ENCODE data around the gene BAZ2A.

DNA sequence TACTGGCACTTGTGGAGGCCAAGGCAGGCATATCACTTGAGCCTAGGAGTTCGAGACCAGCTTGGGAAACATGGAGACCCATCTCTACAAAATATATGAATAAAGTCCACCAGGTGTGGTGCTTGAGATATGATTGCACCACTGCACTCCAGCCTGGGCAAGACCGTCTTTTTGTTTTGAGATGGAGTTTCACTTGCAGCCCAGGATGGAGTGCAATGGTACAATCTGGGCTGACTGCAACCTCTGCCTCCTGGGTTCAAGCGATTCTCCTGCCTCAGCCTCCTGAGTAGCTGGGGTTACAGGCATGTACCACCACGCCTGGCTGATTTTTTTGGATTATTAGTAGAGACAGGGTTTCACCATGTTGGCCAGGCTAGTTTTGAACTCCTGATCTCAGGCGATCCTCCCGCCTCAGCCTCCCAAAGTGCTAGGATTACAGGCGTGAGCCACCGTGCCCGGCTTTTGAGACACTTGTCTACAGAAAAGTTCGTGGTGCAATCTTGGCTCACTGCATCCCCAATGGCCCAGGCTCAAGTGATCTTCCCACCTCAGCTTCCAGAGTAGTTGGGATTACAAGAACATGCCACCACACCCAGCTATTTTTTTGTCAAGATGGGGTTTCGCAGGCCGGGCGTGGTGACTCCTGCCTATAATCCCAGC, 32.0 kb upstream of the BAZ2A start:
- TF ChIP-seq POLR2AphosphoS5 (IDR thresholded peaks at IDR 0.05; ENCODE audit: low read depth, low read length) (peak; percentile 72; the same call in 1 of the 2 replicates), POLR2A (IDR thresholded peaks at IDR 0.05; ENCODE audit: low read depth, low read length) (peak; percentile 64)
